H54 (cell line): Measurements from ENCODE around the gene LRCH4.
"Not testable (repeated sequence)": the region's sequence is repeated elsewhere in the genome, so short reads cannot be mapped to it uniquely, and the experiment has no call there.

Experiments used
- DNase-seq: peaks from one replicate; pipeline ENCODE4 v3.0.0; 2011; ENCODE audit warnings: low spot score, mixed read lengths; ENCODE audit not compliant: insufficient read length
- FAIRE-seq: peaks from 3 replicates; lab custom pipeline; 2011; peaks lifted over from hg19 to GRCh38; lab: Jason Lieb, UNC
- POLR2A ChIP-seq: IDR thresholded peaks from 2 replicates; pipeline ENCODE4 v1.6.1; 2011; ENCODE audit warnings: low read depth, mild to moderate bottlenecking, low read length

LRCH4 gene

DNA sequence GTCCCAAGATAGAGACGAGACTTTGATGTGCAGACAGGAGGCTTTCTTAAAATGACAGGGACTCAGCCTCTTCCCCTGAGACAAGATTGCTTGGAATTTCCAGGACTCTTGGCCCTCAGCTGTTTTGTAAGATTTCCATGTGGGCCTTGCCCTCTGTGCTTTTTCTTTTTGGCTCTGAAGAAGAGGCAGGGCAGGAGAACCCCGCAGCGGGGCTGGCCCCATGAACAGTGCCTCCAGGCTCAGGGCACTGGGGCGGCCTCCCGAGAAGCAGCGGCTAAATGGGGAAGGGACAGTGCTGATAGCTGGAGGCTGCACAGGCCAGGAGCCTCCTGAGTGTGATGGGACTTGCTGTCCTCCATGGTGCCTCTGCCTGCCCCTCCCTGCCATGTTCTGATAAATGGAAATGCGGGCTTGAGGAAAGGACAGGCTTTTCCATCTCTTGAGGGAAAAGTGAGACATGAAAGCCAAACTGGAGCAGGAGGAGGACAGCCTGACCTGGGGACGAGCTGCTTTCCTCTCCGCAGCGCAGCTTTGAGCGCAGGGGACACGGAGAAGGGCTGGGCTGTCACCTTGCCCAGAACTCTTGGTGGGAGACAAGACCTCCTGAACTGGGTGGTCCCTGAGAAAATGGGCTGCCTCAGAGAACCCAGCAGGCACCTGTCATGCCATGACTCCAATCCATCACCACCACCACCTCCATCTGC is 24.3 kb downstream of the LRCH4 start:
- no peak for FAIRE-seq
- no peak for DNase-seq
- TF ChIP-seq POLR2A = no peak

DNA sequence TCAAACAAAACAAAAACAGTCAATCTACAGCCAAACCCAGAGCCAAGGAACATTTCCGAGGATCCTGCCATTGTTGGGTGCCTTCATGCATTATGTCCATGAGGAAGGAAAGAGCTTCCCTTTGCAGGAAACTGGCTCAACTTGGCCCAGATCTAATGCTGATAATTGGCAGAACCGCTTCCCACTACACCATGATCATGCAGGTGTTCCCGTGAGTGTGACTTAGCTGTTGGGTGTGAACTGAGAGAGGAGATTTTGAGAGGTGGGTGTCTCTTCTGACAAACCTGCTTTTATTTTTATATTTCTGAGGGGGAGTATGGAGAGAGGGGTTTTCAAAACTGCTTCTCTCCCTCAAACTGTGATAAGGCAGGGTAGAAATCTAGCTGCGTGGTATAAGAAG is 26.8 kb downstream of the LRCH4 start:
- FAIRE-seq = no peak
- TF ChIP-seq POLR2A = no peak
- no peak for DNase-seq

GRCh38 chr7:100556541-100556940 is 29.4 kb downstream of the LRCH4 start:
- no peak for TF ChIP-seq POLR2A
- FAIRE-seq = no peak
- no peak for DNase-seq

DNA sequence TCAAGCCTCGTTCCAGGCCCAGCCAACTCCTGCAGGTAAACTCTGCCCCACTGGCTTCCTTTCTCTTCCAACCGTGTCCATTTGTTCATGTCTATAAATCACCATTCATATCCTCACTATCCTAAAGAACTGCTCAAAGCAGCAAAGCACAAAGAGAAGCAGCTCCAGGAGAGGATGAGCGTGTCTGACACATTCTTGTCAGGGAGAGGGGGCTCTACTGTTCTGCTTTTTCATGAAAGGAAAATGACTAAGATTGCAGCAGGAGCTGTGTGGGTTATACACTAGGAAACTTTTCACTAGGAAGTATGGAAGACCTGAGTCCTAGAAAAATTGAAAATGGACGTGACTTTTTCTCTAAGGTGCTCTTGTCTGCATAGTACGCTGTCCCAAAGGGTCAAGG is 30.2 kb downstream of the LRCH4 start:
- FAIRE-seq = no peak
- no peak for DNase-seq
- TF ChIP-seq POLR2A = no peak

DNA sequence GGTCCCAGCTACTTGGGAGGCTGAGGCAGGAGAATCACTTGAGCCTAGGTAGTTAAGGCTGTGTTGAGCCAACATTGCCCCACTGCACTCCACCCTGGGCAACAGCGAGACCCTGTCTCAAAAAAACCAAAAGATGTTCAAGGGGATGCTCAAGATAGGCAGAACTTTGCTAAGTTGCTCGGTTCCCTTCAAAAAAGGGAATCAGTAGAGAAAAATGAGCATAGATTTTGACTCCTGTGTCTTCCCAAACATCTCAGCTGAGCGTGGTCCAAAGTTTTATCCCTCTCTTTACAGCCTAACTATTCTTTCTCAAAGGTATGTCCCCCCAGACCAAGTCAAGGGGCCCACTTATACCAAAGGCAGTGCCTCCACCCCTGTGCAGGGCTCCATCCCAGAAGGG is 32.9 kb downstream of the LRCH4 start:
- FAIRE-seq (no peak), DNase-seq (no peak)
- no peak for TF ChIP-seq POLR2A

DNA sequence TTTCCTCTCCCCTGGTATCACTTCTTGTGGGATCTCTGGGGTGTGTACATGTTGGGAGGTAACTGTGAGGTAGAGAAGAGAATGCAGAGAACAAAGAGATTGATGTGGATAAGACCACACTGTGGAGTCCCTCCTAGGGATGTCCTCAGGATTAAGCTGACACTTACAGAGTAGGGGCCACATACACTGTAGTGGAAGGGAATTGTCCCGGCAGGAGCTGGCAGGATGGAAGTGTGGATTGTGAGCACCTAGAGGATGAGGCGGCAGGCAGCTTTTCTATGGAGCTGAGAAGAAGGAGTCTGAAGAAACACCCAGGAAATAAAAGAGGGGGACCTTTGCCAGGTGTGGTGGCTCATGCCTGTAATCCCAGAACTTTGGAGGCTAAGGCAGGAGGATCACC is 33.4 kb downstream of the LRCH4 start:
- FAIRE-seq = no peak
- no peak for TF ChIP-seq POLR2A
- DNase-seq = no peak

GRCh38 chr7:100548446-100548845 is 37.5 kb downstream of the LRCH4 start:
- not testable (repeated sequence) for FAIRE-seq, DNase-seq

DNA sequence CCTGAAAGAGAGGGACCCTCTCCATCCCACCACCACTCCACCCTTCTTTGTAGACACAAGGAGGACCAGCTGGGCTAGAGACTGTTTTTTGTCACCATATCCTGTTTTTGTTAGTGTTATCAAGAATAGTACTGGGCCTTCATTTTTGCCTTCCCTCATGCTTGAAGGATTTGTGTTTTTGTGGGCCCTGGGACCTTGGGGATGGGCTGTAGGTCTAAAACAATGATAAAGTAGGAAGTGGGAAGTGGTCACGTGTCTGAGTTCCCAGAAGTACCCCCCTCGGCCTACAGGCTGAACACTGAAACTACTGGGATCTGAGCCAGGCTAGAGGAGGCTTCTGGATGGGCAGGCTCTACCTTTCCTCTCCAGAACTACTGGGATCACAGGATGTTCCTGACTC is 38.1 kb downstream of the LRCH4 start:
- no peak for DNase-seq
- TF ChIP-seq POLR2A = no peak
- no peak for FAIRE-seq

GRCh38 chr7:100546926-100547800 is 38.8 kb downstream of the LRCH4 start:
- TF ChIP-seq POLR2A = no peak
- DNase-seq (no peak), FAIRE-seq (no peak)

DNA sequence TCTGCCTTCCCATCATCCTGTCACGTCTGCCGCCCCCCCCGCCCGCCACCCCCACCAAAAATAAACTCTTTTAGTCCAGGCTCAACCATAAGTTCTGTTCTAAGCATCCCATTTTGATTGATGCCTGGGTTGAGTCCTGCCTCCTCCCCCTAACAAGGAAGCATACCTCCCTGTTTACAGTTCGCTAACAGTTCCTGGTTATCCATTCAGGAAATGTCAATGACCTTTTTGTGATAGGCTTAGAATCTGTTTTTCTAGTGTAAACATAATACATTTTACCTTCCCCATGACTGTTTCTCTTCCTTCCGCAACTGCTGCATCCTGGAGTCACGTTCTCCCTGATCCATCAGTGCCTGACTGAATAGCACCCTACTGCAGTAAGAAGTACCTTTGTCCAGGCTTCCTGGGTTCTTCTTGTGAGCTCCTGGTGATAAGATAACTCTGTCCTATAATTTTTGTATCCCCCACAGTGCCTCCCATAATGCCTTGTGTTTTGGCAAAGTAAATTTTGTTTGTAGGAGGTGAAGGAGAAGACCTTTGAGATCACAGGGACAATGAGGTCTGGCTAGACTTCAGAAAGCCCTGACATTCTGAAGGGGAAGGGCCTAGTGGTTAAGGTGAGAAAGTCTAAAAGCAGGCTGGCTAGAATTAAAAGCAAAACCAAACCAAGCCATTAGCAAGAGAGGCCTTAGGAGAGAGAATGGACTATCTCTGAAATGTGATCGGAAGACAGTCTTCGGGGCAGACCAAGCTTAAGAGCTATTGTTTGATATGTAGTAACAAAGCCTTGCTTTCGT is 39.6 kb downstream of the LRCH4 start:
- no peak for FAIRE-seq

DNA sequence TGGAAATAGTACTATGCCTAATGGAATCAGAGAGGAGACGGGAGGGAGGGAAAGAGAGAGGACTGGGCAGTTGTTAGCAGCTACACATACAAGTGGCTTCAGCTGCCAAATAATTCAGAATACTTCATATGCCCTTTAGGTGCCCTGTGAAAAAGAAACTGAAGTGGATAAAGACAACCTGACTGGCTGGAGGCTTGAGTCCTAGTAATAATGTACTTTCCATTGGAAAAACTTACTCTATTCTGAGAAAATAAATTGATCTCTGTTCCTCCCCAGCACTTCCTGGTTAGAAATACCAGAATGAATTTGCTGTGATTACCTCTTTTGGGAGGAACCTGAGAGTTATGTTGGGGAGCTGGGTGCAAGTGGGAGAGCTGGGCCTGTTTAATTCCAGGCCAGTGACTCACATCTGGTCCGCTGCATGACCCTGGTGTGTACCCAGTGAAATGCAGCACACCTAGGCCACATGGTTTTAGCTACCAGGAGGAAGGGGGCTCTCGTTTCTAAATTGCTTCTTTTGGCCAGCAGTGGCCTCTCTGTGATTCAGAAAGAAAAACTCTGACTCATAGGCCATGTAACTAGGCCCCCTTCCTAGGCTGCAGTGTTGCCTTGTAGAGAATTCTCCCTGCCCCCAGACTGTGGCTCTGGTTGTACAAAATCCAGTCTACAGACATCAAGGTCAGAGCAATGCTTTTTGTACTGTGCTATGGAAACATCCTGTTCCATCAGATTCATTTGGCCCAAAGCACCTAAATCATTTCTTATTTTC is 40.4 kb downstream of the LRCH4 start:
- FAIRE-seq (peak; percentile 64), DNase-seq (peak; percentile 79)
- no peak for TF ChIP-seq POLR2A

More for the DNA sequence above, 39.6 kb downstream of the LRCH4 start:
- TF ChIP-seq POLR2A = no peak
- no peak for DNase-seq

- DNase-seq (no peak), FAIRE-seq (no peak)
- TF ChIP-seq POLR2A = no peak
These were observed 41.0 kb downstream of the LRCH4 start for GRCh38 chr7:100544967-100545359.

DNA sequence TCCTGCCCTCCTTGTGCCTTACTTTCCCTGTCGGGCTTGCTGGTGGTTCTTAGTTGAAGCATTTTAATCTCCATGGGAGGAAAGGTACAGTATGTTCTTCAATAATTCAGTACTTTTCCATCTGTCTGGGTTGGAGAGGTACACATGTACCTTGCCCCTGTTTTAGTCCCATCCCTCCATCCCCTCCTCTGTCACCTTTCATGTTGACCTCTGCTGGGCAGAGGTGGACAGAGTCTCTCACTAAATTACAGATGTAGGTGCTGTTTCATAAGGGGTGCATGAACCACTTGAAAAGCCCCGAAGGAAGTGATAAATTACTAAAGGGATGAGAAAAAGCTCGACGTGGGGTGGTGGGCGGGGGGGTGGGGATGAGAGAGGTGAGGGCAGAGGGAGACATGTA is 41.5 kb downstream of the LRCH4 start:
- DNase-seq = no peak
- no peak for TF ChIP-seq POLR2A
- FAIRE-seq = no peak
